HG03469 (cell line): ENCODE data around the gene PARN.

ENCODE experiments used
- ATAC-seq: cut with Tn5 transposase; IDR thresholded peaks from one replicate; pipeline ENCODE4 v1.9.1; 2021; ENCODE audit warnings: mild to moderate bottlenecking, moderate library complexity, moderate number of reproducible peaks; ENCODE audit not compliant: unreplicated experiment

PARN gene

GRCh38 chr16:14476183-14476582 lies 153.9 kb downstream of the PARN start:
- ATAC-seq = no peak

DNA sequence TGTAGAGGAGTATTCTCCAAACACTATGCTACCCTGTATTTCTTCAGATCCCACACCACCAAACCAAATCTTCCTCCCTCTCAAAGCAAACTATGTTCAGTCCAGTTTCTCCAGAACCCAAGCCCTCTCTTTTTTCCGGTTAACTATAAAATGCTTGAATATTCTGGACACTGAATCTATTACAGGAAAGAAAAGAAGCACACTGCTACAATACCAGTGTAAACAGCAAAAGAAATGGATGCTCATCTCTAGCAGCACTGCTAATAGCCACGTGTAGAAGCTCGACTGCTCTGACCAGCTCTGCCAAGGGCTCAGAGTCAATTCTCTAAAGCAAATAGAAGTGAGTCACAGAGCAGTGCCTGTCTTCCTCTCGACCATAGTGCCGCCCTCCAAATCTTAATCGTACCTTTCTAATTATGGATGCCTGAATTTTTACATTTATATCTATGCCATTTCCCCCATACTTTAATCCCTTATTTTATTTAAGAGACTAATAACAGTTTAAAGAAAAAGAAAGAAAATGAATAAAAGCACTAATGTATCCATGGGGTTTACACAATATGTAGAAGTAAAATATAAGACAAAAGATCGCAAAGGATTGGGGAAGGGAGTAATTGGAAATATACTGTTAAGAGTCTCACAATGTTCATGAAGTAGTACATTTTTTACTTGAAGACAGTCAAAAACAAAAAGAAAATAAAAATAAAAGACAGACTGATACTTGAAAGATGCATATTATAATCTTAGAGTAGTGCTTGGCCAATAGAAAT lies 154.5 kb downstream of the PARN start:
- ATAC-seq = no peak

- ATAC-seq = no peak
Measured at GRCh38 chr16:14473488-14473887, 156.6 kb downstream of the PARN start.

DNA sequence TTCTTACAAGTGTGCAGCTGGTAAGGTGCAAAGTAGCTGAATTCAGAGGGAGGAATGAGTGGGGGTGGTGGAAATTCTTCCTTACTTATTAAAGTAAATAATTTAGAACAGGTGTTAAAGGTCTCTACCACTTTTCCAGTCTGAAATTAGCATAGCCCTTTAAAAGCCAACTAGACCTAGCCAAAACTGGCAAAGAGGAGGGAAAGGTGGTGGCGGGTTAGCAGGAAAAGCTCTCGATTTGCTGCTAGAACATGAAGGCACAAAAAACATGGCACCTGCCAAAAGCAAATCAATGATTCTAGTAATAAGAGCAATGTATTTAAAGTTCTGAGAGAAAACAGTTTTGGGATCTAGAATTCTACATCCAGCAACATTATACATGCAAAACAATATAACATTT lies 157.7 kb downstream of the PARN start:
- ATAC-seq = no peak

DNA sequence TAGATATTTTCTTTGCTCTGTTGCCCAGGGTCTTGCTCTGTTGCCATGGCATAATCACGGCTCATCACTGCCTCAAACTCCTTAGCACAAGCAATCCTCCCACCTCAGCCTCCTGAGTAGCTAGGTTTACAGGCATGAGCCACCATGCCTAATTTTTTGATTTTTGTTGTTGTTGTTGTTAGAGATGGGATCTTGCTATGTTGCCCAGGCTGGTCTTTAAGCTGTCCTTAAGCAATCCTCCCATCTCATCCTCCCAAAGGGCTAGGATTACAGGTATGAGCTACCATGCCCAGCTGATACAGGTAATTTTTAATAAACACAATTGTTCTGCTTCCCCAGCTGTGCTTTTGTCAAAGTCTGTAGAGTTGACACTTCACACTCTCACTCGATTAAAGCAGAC lies 159.3 kb downstream of the PARN start:
- ATAC-seq = no peak

GRCh38 chr16:14465799-14466198 lies 164.3 kb downstream of the PARN start:
- ATAC-seq = no peak

DNA sequence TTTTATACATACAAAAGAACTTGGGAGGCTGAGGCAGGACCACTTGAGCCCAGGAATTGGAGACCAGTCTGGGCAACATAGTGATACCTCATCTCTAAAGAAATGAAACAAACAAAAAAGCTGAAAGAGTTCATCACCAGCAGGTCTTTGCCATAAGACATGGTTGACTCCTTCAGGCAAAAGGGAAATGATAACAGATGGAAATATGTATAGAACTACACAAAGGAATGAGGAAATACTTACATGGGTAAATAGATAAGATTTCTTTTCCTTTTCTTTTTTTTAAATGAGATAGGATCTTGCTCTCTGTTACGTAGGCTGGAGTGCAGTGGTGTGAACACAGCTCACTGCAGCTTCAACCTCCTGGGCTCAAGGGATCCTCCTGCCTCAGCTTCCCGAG lies 165.3 kb downstream of the PARN start:
- ATAC-seq = no peak

GRCh38 chr16:14464192-14464591 lies 165.9 kb downstream of the PARN start:
- ATAC-seq = no peak

GRCh38 chr16:14462811-14463210 lies 167.2 kb downstream of the PARN start:
- ATAC-seq = no peak

GRCh38 chr16:14460726-14461125 lies 169.3 kb downstream of the PARN start:
- no peak for ATAC-seq

GRCh38 chr16:14458576-14458975 lies 171.5 kb downstream of the PARN start:
- ATAC-seq = no peak

DNA sequence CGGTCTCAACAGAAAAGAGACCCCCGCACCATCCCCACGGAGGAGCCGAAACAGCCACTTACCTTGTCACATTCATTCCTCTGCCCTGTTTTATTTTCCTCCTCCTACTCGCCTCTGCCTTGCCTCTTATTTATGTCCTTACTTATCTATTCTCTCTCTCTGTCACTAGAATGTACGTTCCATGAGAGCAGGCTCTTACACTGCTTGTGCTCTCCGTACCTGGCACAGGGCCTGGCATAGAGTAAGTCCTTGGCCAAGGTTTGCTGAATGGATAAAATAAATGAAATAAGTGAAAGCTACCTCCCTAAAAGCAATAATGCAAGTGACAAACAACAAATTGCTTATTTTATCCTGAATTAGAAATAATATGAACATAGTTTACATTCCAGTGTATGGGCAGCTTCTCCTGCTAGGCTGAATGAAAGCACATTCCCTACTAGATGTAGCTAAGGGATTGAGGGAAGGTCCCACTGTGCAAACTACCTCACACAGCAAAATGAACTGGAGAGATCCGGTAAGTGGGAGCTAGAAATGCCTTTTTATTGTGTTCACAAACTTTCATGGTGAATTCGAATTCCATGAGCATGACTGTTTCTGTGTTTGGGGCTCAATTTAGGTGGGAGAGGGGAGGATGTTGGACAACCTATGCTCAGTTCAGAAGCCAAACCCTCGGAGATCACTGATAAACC lies 173.1 kb downstream of the PARN start:
- no peak for ATAC-seq

GRCh38 chr16:14455573-14455972 lies 174.5 kb downstream of the PARN start:
- no peak for ATAC-seq

GRCh38 chr16:14454391-14454790 lies 175.7 kb downstream of the PARN start:
- ATAC-seq = no peak

DNA sequence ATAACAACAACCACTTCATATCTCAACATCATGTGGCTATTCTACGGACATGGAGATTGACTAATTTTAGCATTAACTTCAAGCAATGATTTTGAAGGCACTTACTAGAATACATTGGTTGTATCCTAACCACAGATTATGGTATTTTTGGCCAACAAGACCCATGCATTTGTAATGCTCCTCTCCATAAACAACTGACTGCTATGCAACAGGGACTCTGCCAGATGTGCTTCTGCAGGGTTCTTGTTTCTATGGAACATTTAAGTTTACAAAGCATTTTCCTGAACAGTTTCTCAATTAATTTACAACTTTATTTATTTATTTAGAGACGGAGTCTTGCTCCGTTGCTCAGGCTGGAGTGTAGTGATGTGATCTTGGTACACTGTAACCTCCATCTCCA lies 178.0 kb downstream of the PARN start:
- no peak for ATAC-seq

GRCh38 chr16:14450846-14451245 lies 179.2 kb downstream of the PARN start:
- ATAC-seq = no peak

- no peak for ATAC-seq
Measured at GRCh38 chr16:14449790-14450480, 180.1 kb downstream of the PARN start.

DNA sequence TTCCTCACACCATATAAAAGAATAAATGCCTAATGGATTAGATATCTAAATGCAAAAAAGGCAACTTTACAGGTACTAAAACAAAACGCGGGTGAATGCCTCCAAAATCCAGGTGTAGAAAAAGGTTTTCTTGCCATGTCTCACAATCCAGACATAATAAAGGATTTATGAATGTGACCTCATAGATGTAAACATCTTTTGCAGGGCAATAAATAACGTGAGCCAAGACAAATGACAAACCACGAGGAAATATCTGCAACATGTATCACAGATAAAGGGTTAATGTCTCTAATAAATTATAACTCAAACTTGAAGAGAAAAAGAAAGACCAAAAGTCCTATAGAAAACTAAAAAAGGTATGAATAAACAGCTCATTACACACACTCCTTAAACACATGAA lies 180.7 kb downstream of the PARN start:
- ATAC-seq = no peak

DNA sequence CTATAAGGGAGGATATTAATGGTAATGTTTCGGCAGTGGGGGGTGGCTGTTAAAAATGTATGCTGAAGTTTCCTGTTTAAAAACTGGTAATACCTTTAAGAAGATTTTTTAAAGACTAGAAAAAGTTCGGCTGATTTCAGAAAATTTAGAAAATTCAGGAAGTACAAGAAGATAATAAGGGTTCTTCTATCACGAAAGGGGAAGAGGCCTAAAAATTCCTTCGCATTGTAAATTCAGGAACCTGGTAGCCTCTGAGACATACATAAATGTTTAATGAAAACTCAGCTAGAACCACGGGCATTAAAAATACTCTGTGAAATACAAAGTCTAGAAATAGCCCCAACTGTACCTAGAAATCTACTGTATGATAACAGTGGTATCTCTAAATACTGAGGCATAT lies 181.2 kb downstream of the PARN start:
- ATAC-seq = no peak

GRCh38 chr16:14447783-14448182 lies 182.3 kb downstream of the PARN start:
- no peak for ATAC-seq

DNA sequence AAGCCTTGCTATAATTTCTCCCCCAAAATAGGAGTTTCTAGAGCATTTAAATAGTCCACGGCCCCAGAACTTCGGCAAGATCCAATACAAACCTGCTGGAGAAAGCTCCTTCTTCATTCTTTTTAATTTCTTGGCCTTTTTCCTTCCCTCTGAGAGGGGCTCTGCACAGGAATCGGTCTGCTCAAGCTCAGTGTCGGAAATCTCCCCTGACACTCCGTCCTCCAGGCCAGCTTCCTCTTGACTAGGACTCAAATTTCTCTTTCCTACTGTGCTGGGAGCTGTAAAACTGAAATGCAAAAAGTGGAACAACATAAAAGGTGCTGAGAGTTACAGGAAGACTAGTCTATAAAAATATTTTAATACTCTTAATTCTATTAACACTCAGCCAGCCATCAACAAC lies 183.3 kb downstream of the PARN start:
- no peak for ATAC-seq
